ENCODE measurements around the gene AIFM1. TPM values are rescaled to one million over a fixed set of nuclear protein-coding genes. Genes with fewer than 3 reads are reported as not detected.

The AIFM1 gene
- total RNA-seq, 1 donor from 2014 or later: 0.75 TPM

GRCh38 chrX:130197464-130197863, 31.8 kb upstream of the AIFM1 start:
- H3K27me3 ChIP-seq: no peaks in the 10 kb centered on the region
- H3K9me3 ChIP-seq: no peaks in the 10 kb centered on the region
- no peak for DNase-seq (ENCODE audit: low spot score in 2 of 2)
- H3K4me3 ChIP-seq: no peak overlapping the region
- TF ChIP-seq, protein P1, sequence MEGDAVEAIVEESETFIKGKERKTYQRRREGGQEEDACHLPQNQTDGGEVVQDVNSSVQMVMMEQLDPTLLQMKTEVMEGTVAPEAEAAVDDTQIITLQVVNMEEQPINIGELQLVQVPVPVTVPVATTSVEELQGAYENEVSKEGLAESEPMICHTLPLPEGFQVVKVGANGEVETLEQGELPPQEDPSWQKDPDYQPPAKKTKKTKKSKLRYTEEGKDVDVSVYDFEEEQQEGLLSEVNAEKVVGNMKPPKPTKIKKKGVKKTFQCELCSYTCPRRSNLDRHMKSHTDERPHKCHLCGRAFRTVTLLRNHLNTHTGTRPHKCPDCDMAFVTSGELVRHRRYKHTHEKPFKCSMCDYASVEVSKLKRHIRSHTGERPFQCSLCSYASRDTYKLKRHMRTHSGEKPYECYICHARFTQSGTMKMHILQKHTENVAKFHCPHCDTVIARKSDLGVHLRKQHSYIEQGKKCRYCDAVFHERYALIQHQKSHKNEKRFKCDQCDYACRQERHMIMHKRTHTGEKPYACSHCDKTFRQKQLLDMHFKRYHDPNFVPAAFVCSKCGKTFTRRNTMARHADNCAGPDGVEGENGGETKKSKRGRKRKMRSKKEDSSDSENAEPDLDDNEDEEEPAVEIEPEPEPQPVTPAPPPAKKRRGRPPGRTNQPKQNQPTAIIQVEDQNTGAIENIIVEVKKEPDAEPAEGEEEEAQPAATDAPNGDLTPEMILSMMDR (IDR thresholded peaks at IDR 0.05): no peak
- H3K27ac ChIP-seq: no peak overlapping the region
- no peaks in the 10 kb centered on the region for H3K36me3 ChIP-seq
- no peaks in the 10 kb centered on the region for H3K4me1 ChIP-seq
- intact Hi-C loops (cut with DNase I): no loop called here

DNA sequence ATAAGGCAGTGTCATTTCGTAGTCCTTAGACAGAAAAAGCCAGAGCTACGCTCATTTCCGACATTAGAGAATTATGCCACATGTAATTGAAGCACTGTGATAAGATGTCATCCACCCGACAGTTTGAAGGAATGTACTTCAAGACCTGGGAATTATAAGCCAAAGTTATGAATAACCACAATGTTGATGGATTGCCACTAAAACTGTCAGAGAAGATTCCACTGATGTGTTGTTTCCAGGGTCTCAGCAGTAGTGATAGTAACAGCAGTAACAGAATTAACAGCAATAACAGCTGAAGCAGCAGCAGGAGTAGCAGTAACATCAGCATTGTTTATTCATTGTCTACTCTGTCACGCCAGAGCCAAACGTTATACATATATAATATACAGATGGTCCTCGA, 30.8 kb upstream of the AIFM1 start:
- DNase-seq (ENCODE audit: low spot score in 2 of 2): no peak
- intact Hi-C loops (cut with DNase I): no loop called here
- no peaks in the 10 kb centered on the region for H3K4me1 ChIP-seq

GRCh38 chrX:130190801-130191200, 25.2 kb upstream of the AIFM1 start:
- Histone ChIP-seq H3K27me3 (no peaks in the 10 kb centered on the region), H3K4me3 (no peak overlapping the region), H3K36me3 (no peaks in the 10 kb centered on the region), H3K27ac (no peak overlapping the region), H3K4me1 (no peaks in the 10 kb centered on the region), H3K9me3 (no peaks in the 10 kb centered on the region)
- TF ChIP-seq, protein P1 (IDR thresholded peaks at IDR 0.05): no peak
- intact Hi-C loops (cut with DNase I): no loop called here
- no peak for DNase-seq (ENCODE audit: low spot score in 2 of 2)

More for the DNA sequence above, 30.8 kb upstream of the AIFM1 start:
- no peaks in the 10 kb centered on the region for H3K27me3 ChIP-seq
- no peak overlapping the region for H3K27ac ChIP-seq
- no peaks in the 10 kb centered on the region for H3K36me3 ChIP-seq
- TF ChIP-seq, protein P1 (IDR thresholded peaks at IDR 0.05): no peak
- H3K4me3 ChIP-seq: no peak overlapping the region
- H3K9me3 ChIP-seq: no peaks in the 10 kb centered on the region

GRCh38 chrX:130186651-130187050, 21.0 kb upstream of the AIFM1 start:
- intact Hi-C loops (cut with DNase I): no loop called here
- Histone ChIP-seq H3K4me1 (no peaks in the 10 kb centered on the region), H3K27ac (no peak overlapping the region), H3K9me3 (no peaks in the 10 kb centered on the region), H3K4me3 (no peak overlapping the region), H3K27me3 (no peaks in the 10 kb centered on the region), H3K36me3 (no peaks in the 10 kb centered on the region)
- DNase-seq (ENCODE audit: low spot score in 2 of 2): no peak
- TF ChIP-seq, protein P1 (IDR thresholded peaks at IDR 0.05): no peak

GRCh38 chrX:130184857-130185256, 19.2 kb upstream of the AIFM1 start:
- Histone ChIP-seq H3K4me3 (no peak overlapping the region), H3K4me1 (no peaks in the 10 kb centered on the region), H3K36me3 (no peaks in the 10 kb centered on the region), H3K9me3 (no peaks in the 10 kb centered on the region), H3K27ac (no peak overlapping the region), H3K27me3 (no peaks in the 10 kb centered on the region)
- TF ChIP-seq, protein P1 (IDR thresholded peaks at IDR 0.05): no peak
- intact Hi-C loops (cut with DNase I): no loop called here
- no peak for DNase-seq (ENCODE audit: low spot score in 2 of 2)

DNA sequence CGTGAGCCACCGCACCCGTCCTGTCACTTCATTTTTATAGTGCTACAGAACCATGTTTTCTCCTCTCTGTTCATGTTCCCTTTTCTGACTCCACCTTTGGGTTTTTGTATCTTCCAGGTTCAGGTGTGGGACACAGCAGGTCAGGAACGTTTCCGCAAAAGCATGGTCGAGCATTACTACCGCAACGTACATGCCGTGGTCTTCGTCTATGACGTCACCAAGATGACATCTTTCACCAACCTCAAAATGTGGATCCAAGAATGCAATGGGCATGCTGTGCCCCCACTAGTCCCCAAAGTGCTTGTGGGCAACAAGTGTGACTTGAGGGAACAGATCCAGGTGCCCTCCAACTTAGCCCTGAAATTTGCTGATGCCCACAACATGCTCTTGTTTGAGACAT, 18.5 kb upstream of the AIFM1 start:
- Histone ChIP-seq H3K9me3 (no peaks in the 10 kb centered on the region), H3K36me3 (no peaks in the 10 kb centered on the region), H3K27me3 (no peaks in the 10 kb centered on the region), H3K4me3 (no peak overlapping the region), H3K27ac (no peak overlapping the region), H3K4me1 (no peaks in the 10 kb centered on the region)
- intact Hi-C loops (cut with DNase I): no loop called here
- DNase-seq (ENCODE audit: low spot score in 2 of 2): no peak
- TF ChIP-seq, protein P1 (IDR thresholded peaks at IDR 0.05): no peak

Measured in ascending aorta (tissue), 2 donors.